ENCODE data around the gene ZPBP2. TPM values are rescaled to one million over a fixed set of nuclear protein-coding genes. Genes with fewer than 3 reads are reported as not detected.

The ZPBP2 gene
- total RNA-seq, 1 donor from 2014 or later, result not detected

DNA sequence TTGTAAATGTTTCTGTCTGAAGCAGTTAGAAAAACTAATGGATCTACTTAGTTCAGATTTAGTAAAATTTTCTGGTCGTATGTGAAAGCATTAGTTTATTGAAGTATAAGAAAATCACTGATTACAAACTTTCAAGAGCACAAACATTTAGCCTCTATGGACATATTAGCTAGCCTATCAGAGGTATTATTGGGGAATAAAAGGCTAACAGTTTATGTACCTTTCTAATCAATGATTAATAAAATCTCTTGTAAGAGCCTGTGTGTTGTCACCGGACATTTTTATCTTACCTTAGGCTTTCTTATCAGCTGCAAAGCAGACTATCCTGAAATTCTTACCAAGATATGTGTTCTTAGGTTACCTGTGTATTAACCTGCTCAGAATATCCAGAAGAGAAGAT, 21.2 kb downstream of the ZPBP2 start:
- Histone ChIP-seq H3K9ac (ENCODE audit: low read length) (no peak overlapping the region), H3K4me2 (ENCODE audit: low read length) (no peak overlapping the region), H3K36me3 (ENCODE audit: insufficient read depth, low read length) (no peaks in the 10 kb centered on the region), H3K4me1 (ENCODE audit: insufficient read depth, low read length) (no peaks in the 10 kb centered on the region), H3K79me2 (ENCODE audit: insufficient read depth, low read length) (no peaks in the 10 kb centered on the region), H3K9me3 (ENCODE audit: insufficient read depth, low read depth, low read length) (peaks cover 3% of the 10 kb centered on the region), H4K20me1 (ENCODE audit: insufficient read depth, low read length) (no peaks in the 10 kb centered on the region), H2AFZ (ENCODE audit: low read depth, low read length) (no peak overlapping the region), H3K27me3 (ENCODE audit: insufficient read depth, low read length) (peaks cover 22% of the 10 kb centered on the region), H3K27ac (ENCODE audit: low read depth, low read length) (no peak overlapping the region), H3K4me3 (ENCODE audit: insufficient read depth, low read depth, low read length) (no peak overlapping the region)
- Mint-ChIP-seq H3K27me3 (ENCODE audit: low read depth, unreplicated experiment) (peaks cover 26% of the 10 kb centered on the region), H3K36me3 (ENCODE audit: low read depth, unreplicated experiment) (no peaks in the 10 kb centered on the region), H3K9me3 (ENCODE audit: unreplicated experiment) (peaks cover 4% of the 10 kb centered on the region), H3K4me1 (ENCODE audit: low read depth, unreplicated experiment) (no peaks in the 10 kb centered on the region), H3K27ac (ENCODE audit: unreplicated experiment) (no peak overlapping the region), H3K4me3 (ENCODE audit: unreplicated experiment) (no peak overlapping the region)
- no peak for FAIRE-seq
- DNase-seq (ENCODE audit: low read depth), result no peak
- TF ChIP-seq, protein P1, sequence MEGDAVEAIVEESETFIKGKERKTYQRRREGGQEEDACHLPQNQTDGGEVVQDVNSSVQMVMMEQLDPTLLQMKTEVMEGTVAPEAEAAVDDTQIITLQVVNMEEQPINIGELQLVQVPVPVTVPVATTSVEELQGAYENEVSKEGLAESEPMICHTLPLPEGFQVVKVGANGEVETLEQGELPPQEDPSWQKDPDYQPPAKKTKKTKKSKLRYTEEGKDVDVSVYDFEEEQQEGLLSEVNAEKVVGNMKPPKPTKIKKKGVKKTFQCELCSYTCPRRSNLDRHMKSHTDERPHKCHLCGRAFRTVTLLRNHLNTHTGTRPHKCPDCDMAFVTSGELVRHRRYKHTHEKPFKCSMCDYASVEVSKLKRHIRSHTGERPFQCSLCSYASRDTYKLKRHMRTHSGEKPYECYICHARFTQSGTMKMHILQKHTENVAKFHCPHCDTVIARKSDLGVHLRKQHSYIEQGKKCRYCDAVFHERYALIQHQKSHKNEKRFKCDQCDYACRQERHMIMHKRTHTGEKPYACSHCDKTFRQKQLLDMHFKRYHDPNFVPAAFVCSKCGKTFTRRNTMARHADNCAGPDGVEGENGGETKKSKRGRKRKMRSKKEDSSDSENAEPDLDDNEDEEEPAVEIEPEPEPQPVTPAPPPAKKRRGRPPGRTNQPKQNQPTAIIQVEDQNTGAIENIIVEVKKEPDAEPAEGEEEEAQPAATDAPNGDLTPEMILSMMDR (IDR thresholded peaks at IDR 0.05; ENCODE audit: insufficient read depth, low read depth, low read length), result no peak
- TF ChIP-seq EZH2 (IDR thresholded peaks at IDR 0.05; ENCODE audit: insufficient read depth, low read length), result no peak

DNA sequence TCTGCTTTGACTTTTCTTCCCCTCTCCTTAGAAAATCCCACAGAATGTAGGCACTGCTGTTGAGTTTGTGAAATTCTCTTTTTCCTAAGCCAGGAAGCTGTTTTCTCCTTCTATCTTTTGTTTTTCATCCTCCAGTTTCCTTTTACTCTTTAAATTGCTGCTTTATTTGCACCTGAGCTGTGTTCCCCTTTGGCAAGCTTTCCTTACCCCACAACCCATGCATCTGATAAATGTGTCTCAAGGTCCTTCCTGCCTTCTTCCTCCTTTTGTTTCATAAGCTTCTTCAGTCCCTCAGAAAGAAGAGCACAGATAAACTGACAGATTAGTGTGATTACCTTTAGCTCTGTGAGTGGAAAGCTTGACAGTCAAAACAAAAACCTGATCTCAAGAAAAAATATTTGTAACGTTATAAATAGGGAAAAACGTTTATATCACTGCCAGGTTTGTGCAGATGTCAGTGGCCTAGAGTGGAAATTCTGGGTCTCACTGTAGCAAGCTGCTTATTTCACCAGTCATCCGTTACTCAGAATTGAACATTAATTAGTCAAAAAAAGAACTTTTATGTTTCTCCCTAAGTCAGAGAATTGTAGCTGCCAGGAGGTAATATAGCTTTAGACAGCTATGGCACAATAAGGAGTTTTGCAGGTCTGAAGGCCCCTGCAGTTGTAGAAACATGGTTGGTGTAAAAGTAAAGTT, 26.8 kb downstream of the ZPBP2 start:
- Mint-ChIP-seq H3K4me1 (ENCODE audit: low read depth, unreplicated experiment) (no peaks in the 10 kb centered on the region), H3K9me3 (ENCODE audit: unreplicated experiment) (no peaks in the 10 kb centered on the region), H3K4me3 (ENCODE audit: unreplicated experiment) (no peak overlapping the region), H3K27ac (ENCODE audit: unreplicated experiment) (no peak overlapping the region), H3K27me3 (ENCODE audit: low read depth, unreplicated experiment) (peaks cover 18% of the 10 kb centered on the region), H3K36me3 (ENCODE audit: low read depth, unreplicated experiment) (no peaks in the 10 kb centered on the region)
- Histone ChIP-seq H3K4me1 (ENCODE audit: insufficient read depth, low read length) (no peaks in the 10 kb centered on the region), H3K4me2 (ENCODE audit: low read length) (no peak overlapping the region), H3K27ac (ENCODE audit: low read depth, low read length) (no peak overlapping the region), H3K36me3 (ENCODE audit: insufficient read depth, low read length) (no peaks in the 10 kb centered on the region), H3K79me2 (ENCODE audit: insufficient read depth, low read length) (no peaks in the 10 kb centered on the region), H2AFZ (ENCODE audit: low read depth, low read length) (no peak overlapping the region), H3K9ac (ENCODE audit: low read length) (no peak overlapping the region), H3K27me3 (ENCODE audit: insufficient read depth, low read length) (peaks cover 19% of the 10 kb centered on the region), H4K20me1 (ENCODE audit: insufficient read depth, low read length) (no peaks in the 10 kb centered on the region), H3K4me3 (ENCODE audit: insufficient read depth, low read depth, low read length) (no peak overlapping the region), H3K9me3 (ENCODE audit: insufficient read depth, low read depth, low read length) (peaks cover 3% of the 10 kb centered on the region)
- FAIRE-seq, result no peak
- TF ChIP-seq, protein P1 (IDR thresholded peaks at IDR 0.05; ENCODE audit: insufficient read depth, low read depth, low read length), result no peak
- no peak for TF ChIP-seq EZH2 (IDR thresholded peaks at IDR 0.05; ENCODE audit: insufficient read depth, low read length)
- no peak for DNase-seq (ENCODE audit: low read depth)

DNA sequence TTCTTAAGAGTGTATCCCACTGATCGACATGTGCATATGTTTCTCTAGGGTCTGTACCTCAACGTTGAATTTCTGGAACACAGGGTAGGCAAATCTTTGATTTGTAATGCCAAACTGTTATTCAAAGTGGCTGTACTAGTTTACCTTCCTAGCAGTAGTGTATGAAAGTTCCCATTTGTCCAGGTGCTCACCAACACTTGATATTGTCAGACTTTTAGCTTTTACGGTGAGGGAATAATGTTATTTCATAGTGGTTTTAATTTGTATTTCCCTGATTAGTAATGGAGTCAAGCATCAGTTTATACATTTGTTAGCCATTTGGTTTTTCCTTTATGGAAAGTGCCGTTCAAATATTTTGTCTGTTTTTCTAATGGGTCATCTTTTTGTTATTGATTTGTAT, 30.1 kb downstream of the ZPBP2 start:
- TF ChIP-seq, protein P1 (IDR thresholded peaks at IDR 0.05; ENCODE audit: insufficient read depth, low read depth, low read length), result no peak
- no peak for TF ChIP-seq EZH2 (IDR thresholded peaks at IDR 0.05; ENCODE audit: insufficient read depth, low read length)

More for the DNA sequence above, 30.1 kb downstream of the ZPBP2 start:
- Mint-ChIP-seq H3K4me1 (ENCODE audit: low read depth, unreplicated experiment) (no peaks in the 10 kb centered on the region), H3K4me3 (ENCODE audit: unreplicated experiment) (no peak overlapping the region), H3K27me3 (ENCODE audit: low read depth, unreplicated experiment) (peaks cover 6% of the 10 kb centered on the region), H3K9me3 (ENCODE audit: unreplicated experiment) (no peaks in the 10 kb centered on the region), H3K36me3 (ENCODE audit: low read depth, unreplicated experiment) (no peaks in the 10 kb centered on the region), H3K27ac (ENCODE audit: unreplicated experiment) (no peak overlapping the region)
- H4K20me1 ChIP-seq (ENCODE audit: insufficient read depth, low read length), result no peaks in the 10 kb centered on the region
- H3K9ac ChIP-seq (ENCODE audit: low read length), result no peak overlapping the region
- no peaks in the 10 kb centered on the region for H3K79me2 ChIP-seq (ENCODE audit: insufficient read depth, low read length)
- H3K4me1 ChIP-seq (ENCODE audit: insufficient read depth, low read length), result no peaks in the 10 kb centered on the region
- H3K4me3 ChIP-seq (ENCODE audit: insufficient read depth, low read depth, low read length), result no peak overlapping the region
- peaks cover 5% of the 10 kb centered on the region for H3K27me3 ChIP-seq (ENCODE audit: insufficient read depth, low read length)
- no peak for DNase-seq (ENCODE audit: low read depth)
- no peak overlapping the region for H3K27ac ChIP-seq (ENCODE audit: low read depth, low read length)
- no peak overlapping the region for H3K4me2 ChIP-seq (ENCODE audit: low read length)
- FAIRE-seq, result no peak
- H2AFZ ChIP-seq (ENCODE audit: low read depth, low read length), result no peak overlapping the region
- H3K9me3 ChIP-seq (ENCODE audit: insufficient read depth, low read depth, low read length), result no peaks in the 10 kb centered on the region
- H3K36me3 ChIP-seq (ENCODE audit: insufficient read depth, low read length), result no peaks in the 10 kb centered on the region
